PC-9 (cell line): ENCODE data around the gene VENTX.

Source experiments
- EZH2 ChIP-seq: fragments of 200-600 bp; sonication (generic); IDR thresholded peaks from 2 replicates; pipeline ENCODE4 v1.8.0; 2017; ENCODE audit warnings: antibody characterized with exemption, low read depth
- TF ChIP-seq, protein P1 (sequence below): fragments of 200-600 bp; sonication (generic); conservative IDR thresholded peaks from 2 replicates; pipeline ENCODE4 v1.6.1; 2017; ENCODE audit warnings: mixed run types, antibody characterized with exemption, mild to moderate bottlenecking, moderate library complexity

DNA sequence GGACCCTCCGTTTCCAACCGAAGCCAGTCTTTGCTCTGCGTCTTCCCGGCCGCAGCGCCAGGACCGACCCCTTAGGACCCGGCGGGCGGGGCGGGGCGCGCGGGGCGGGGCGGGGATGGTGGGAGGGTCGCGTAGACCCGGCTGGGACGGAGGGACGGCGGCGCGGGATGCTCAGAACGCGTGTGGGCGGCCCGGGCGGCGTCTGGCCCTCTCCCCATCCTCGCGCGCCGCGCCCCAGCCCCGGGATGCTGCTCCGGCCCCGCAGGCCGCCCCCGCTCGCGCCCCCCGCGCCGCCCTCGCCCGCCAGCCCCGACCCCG, 7.7 kb upstream of the VENTX start, which contains the start of gene UTF1:
- no peak for TF ChIP-seq EZH2
- TF ChIP-seq, protein P1, sequence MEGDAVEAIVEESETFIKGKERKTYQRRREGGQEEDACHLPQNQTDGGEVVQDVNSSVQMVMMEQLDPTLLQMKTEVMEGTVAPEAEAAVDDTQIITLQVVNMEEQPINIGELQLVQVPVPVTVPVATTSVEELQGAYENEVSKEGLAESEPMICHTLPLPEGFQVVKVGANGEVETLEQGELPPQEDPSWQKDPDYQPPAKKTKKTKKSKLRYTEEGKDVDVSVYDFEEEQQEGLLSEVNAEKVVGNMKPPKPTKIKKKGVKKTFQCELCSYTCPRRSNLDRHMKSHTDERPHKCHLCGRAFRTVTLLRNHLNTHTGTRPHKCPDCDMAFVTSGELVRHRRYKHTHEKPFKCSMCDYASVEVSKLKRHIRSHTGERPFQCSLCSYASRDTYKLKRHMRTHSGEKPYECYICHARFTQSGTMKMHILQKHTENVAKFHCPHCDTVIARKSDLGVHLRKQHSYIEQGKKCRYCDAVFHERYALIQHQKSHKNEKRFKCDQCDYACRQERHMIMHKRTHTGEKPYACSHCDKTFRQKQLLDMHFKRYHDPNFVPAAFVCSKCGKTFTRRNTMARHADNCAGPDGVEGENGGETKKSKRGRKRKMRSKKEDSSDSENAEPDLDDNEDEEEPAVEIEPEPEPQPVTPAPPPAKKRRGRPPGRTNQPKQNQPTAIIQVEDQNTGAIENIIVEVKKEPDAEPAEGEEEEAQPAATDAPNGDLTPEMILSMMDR = no peak
